ENCODE results near the gene CFAP46. TPM values are rescaled to one million over a fixed set of nuclear protein-coding genes. Genes with fewer than 3 reads are reported as not detected.

Gene CFAP46
- total RNA-seq, 1 donor from 2014 or later = 5.2 TPM

DNA sequence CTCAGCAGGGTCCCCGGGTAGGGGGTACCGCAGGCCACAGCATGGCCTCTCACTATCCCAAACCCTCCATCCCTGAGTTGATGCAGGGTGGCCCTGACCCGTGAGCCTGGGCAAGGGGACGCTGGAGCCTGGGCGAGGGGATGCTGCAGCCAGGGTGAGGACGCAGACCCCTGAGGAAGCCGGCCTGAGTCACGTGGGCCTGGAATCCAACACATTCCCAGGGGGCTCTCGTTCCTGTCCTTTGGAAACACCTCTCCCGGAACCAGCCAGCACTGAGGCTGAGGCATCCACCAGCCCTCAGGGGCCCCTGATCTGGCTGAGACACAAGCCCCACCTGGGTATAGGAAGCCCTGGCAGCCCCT is 95.0 kb downstream of the CFAP46 start:
- Mint-ChIP-seq H3K9me3 (ENCODE audit: unreplicated experiment) (peaks cover 2% of the 10 kb centered on the region), H3K36me3 (ENCODE audit: unreplicated experiment) (peaks cover 4% of the 10 kb centered on the region), H3K4me3 (ENCODE audit: unreplicated experiment) (no peak overlapping the region), H3K27ac (ENCODE audit: unreplicated experiment) (no peak overlapping the region), H3K27me3 (ENCODE audit: unreplicated experiment) (no peaks in the 10 kb centered on the region), H3K4me1 (ENCODE audit: low read depth, unreplicated experiment) (peaks cover 4% of the 10 kb centered on the region)
- TF ChIP-seq, protein P1, sequence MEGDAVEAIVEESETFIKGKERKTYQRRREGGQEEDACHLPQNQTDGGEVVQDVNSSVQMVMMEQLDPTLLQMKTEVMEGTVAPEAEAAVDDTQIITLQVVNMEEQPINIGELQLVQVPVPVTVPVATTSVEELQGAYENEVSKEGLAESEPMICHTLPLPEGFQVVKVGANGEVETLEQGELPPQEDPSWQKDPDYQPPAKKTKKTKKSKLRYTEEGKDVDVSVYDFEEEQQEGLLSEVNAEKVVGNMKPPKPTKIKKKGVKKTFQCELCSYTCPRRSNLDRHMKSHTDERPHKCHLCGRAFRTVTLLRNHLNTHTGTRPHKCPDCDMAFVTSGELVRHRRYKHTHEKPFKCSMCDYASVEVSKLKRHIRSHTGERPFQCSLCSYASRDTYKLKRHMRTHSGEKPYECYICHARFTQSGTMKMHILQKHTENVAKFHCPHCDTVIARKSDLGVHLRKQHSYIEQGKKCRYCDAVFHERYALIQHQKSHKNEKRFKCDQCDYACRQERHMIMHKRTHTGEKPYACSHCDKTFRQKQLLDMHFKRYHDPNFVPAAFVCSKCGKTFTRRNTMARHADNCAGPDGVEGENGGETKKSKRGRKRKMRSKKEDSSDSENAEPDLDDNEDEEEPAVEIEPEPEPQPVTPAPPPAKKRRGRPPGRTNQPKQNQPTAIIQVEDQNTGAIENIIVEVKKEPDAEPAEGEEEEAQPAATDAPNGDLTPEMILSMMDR (IDR thresholded peaks at IDR 0.05; ENCODE audit: partially characterized antibody, unreplicated experiment) = no peak
- DNase-seq = no peak

DNA sequence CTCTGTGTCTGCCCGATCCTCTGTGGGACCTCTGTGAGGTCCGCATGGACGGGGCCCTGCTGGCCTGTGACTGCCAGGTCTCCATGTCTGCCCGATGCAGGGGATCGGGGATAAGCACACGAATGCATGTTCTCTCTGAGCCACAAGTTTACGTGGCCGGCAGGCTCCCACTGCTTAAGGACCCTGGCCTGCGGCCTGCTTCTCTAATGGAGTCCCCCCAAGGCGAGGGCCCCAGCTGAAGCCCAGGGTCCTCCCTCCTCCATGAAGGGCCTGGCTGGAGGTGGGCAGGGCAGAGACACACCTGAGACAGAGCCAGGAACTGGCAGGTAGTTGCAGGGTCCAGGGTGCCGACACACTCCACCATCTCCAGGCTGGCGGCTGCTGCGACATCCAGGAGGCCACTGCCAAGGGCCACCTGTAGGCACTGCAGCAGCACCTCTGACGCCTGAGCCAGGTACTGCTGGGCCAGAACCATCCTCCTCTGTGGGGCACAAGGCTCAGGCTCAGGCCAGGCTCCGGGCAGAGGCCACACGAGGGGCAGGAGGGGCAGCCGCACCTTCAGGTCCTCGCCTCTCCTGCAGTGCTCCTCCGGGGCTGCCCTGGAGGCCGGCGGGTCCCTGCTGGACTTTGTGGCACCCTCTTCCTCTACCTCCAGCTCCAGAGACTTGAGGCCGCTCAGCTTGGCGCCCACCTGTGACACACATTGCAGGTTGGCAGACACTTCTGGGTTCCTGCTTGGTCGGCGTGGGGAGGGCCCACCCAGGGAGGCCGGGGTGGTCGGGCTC is 95.5 kb downstream of the CFAP46 start:
- H3K36me3 Mint-ChIP-seq (ENCODE audit: unreplicated experiment) = peaks cover 10% of the 10 kb centered on the region
- H3K9me3 Mint-ChIP-seq (ENCODE audit: unreplicated experiment) = peaks cover 7% of the 10 kb centered on the region
- no peak for DNase-seq
- TF ChIP-seq, protein P1 (IDR thresholded peaks at IDR 0.05; ENCODE audit: partially characterized antibody, unreplicated experiment) = no peak
- H3K4me3 Mint-ChIP-seq (ENCODE audit: unreplicated experiment) = no peak overlapping the region
- H3K4me1 Mint-ChIP-seq (ENCODE audit: low read depth, unreplicated experiment) = peaks cover 4% of the 10 kb centered on the region
- H3K27me3 Mint-ChIP-seq (ENCODE audit: unreplicated experiment) = no peaks in the 10 kb centered on the region
- H3K27ac Mint-ChIP-seq (ENCODE audit: unreplicated experiment) = no peak overlapping the region

DNA sequence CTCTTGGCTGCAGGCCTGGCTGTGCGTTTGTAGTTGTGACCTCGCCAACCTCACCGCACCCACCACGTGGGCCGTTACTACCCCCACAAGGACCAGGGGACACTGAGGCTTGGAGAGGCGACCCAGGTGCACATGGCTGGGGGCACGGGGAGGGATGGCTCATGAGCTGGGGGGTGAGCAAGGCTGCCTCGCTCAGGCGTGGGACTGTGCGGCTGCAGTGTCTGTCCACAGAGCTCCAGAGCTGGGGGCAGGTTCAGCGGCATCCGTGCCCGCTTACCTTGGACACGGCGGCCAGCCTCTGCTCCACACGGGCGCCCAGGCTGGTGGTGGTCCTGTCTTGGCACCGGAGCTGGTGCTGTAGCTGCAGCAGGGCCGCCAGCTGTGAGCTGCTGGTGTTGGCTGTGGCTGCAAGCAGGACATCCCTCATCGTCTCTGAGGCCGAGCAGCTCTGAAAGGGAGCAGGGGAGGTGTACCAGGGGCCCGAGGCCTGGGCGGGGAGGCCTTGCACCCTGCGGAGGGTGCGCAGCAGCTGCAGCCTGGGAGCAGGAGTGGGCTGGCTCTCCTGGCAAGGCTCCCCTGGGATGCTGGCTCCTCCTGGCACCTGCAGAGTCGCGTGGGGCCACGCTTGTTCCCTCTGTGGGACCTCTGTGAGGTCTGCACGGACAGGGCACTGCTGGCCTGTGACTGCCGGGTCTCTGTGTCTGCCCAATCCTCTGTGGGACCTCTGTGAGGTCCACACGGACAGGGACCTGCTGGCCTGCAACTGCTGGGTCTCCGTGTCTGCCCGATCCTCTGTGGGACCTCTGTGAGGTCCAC is 96.4 kb downstream of the CFAP46 start:
- Mint-ChIP-seq H3K4me3 (ENCODE audit: unreplicated experiment) (no peak overlapping the region), H3K9me3 (ENCODE audit: unreplicated experiment) (peaks cover 7% of the 10 kb centered on the region), H3K27me3 (ENCODE audit: unreplicated experiment) (no peaks in the 10 kb centered on the region), H3K4me1 (ENCODE audit: low read depth, unreplicated experiment) (peaks cover 4% of the 10 kb centered on the region), H3K36me3 (ENCODE audit: unreplicated experiment) (peaks cover 10% of the 10 kb centered on the region), H3K27ac (ENCODE audit: unreplicated experiment) (peak overlapping the region; percentile 59)
- no peak for DNase-seq
- TF ChIP-seq, protein P1 (IDR thresholded peaks at IDR 0.05; ENCODE audit: partially characterized antibody, unreplicated experiment) = no peak

DNA sequence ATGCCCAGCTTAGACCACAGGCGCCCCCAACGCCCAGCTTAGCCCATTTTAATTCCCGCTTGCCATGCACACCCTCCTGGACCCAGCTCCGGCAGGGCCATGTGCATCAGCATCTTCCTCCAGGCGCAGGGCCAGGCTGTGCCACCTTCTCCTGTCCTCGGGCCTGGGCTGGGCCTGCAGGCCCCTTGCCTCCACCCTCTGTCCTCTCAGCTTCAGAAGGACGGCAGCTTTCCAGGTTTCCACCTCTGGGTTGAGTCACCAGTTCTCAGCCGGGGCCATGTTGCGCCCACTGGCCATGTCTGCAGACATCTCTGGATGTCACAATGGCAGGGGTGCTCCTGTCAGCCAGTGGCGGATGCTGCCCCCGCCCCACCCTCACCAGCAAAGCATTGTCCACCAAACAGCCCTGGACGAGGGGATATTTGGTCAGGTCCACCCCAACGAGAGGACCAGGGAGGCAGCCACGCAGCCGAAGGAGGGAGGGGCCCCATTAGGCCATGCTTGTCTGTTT is 97.3 kb downstream of the CFAP46 start:
- no peaks in the 10 kb centered on the region for H3K27me3 Mint-ChIP-seq (ENCODE audit: unreplicated experiment)
- H3K4me1 Mint-ChIP-seq (ENCODE audit: low read depth, unreplicated experiment) = peaks cover 4% of the 10 kb centered on the region
- H3K36me3 Mint-ChIP-seq (ENCODE audit: unreplicated experiment) = peaks cover 10% of the 10 kb centered on the region
- TF ChIP-seq, protein P1 (IDR thresholded peaks at IDR 0.05; ENCODE audit: partially characterized antibody, unreplicated experiment) = no peak
- H3K9me3 Mint-ChIP-seq (ENCODE audit: unreplicated experiment) = peaks cover 10% of the 10 kb centered on the region
- no peak overlapping the region for H3K4me3 Mint-ChIP-seq (ENCODE audit: unreplicated experiment)
- no peak overlapping the region for H3K27ac Mint-ChIP-seq (ENCODE audit: unreplicated experiment)
- no peak for DNase-seq

Data from glutamatergic neuron (in vitro differentiated cells).